ENCODE measurements around the gene PROB1. TPM values are rescaled to one million over a fixed set of nuclear protein-coding genes. Genes with fewer than 3 reads are reported as not detected.

Gene PROB1
- total and polyA plus RNA-seq, 2 of the 13 experiments (the other 11 are each of a cell fraction or from before 2014, with no cell fraction given), result 0.69 to 1.1 TPM

- no peak for ATAC-seq
- H4K20me1 ChIP-seq (ENCODE audit: insufficient read depth, low read length), result no peaks in the 10 kb centered on the region
- no peaks in the 10 kb centered on the region for H3K79me2 ChIP-seq (ENCODE audit: insufficient read depth, low read length)
- POLR2A ChIA-PET, result no interaction called here
- TF ChIP-seq BCL6 (CRISPR knock-in tag; IDR thresholded peaks at IDR 0.05) (no peak), ZNF781 (CRISPR knock-in tag; IDR thresholded peaks at IDR 0.05; ENCODE audit: borderline replicate concordance, not compliant biosample characterization) (no peak), TAF15 (IDR thresholded peaks at IDR 0.05; ENCODE audit: low read depth, low read length, poor library complexity, severe bottlenecking) (no peak), ZNF766 (CRISPR knock-in tag; IDR thresholded peaks at IDR 0.05; ENCODE audit: borderline replicate concordance) (no peak), DRAP1 (CRISPR knock-in tag; IDR thresholded peaks at IDR 0.05) (no peak)
- no peak for DNase-seq (ENCODE audit: low spot score)
- WGBS (ENCODE audit: low lambda C conversion rate), result 97% methylated on average over 1 of the region's 1 CpG
- intact Hi-C loops (cut with micrococcal nuclease; ENCODE audit: unreplicated experiment) (no loop called here), in situ Hi-C loops (cut with HindIII; ENCODE audit: extremely low pct_ligation_motif_present, low pct_unique_long_range_greater_than_20kb) (no loop called here)
- no peak overlapping the region for H3K4me3 ChIP-seq (replicated peaks in 1 of 3; ENCODE audit: insufficient read depth in 1 of 3, low read depth in 2 of 3, low read length in 3 of 3)
- BruUV-seq (replicated peaks), result no TSS peak
- H3K27ac ChIP-seq (ENCODE audit: extremely low read length, insufficient read depth, low read length), result no peak overlapping the region
- no peak overlapping the region for H2AFZ ChIP-seq (ENCODE audit: low read length)
- H3K4me1 ChIP-seq (ENCODE audit: insufficient read depth, low read length), result peaks cover 39% of the 10 kb centered on the region
- H3K9ac ChIP-seq (ENCODE audit: insufficient read depth, low read depth, low read length), result no peak overlapping the region
- no peak for FAIRE-seq
- no peaks in the 10 kb centered on the region for H3K9me3 ChIP-seq (ENCODE audit: low read length)
- peaks cover 0 to under 1% of the 10 kb centered on the region in 2 experiments; a peak in 3 of 5 replicates for H3K36me3 ChIP-seq (replicated peaks in 1 of 2; ENCODE audit: control insufficient read depth in 1 of 2, insufficient read depth in 2 of 2, low read length in 2 of 2)
- H3K4me2 ChIP-seq (ENCODE audit: low read depth, low read length), result no peak overlapping the region
- CTCF ChIA-PET (ENCODE audit: low intra/inter-chr PET ratio, low total read pairs), result no interaction called here
- no peaks in the 10 kb centered on the region for H3K27me3 ChIP-seq (ENCODE audit: control insufficient read depth in 1 of 2, insufficient read depth in 2 of 2, low read length in 2 of 2)
Measured at GRCh38 chr5:139418793-139419192, 23.9 kb upstream of the PROB1 start.

GRCh38 chr5:139417214-139417613 lies 22.3 kb upstream of the PROB1 start:
- no peaks in the 10 kb centered on the region for H3K27me3 ChIP-seq (ENCODE audit: control insufficient read depth in 1 of 2, insufficient read depth in 2 of 2, low read length in 2 of 2)
- peaks cover 39% of the 10 kb centered on the region for H3K4me1 ChIP-seq (ENCODE audit: insufficient read depth, low read length)
- no peak overlapping the region for H3K4me3 ChIP-seq (replicated peaks in 1 of 3; ENCODE audit: insufficient read depth in 1 of 3, low read depth in 2 of 3, low read length in 3 of 3)
- peak overlapping the region; percentile 24 for H3K27ac ChIP-seq (ENCODE audit: extremely low read length, insufficient read depth, low read length)
- in situ Hi-C loops (cut with HindIII; ENCODE audit: extremely low pct_ligation_motif_present, low pct_unique_long_range_greater_than_20kb) (no loop called here), intact Hi-C loops (cut with micrococcal nuclease; ENCODE audit: unreplicated experiment) (no loop called here)
- ATAC-seq, result no peak
- H2AFZ ChIP-seq (ENCODE audit: low read length), result no peak overlapping the region
- peak overlapping the region; percentile 37 for H3K4me2 ChIP-seq (ENCODE audit: low read depth, low read length)
- H3K9me3 ChIP-seq (ENCODE audit: low read length), result no peaks in the 10 kb centered on the region
- no peaks in the 10 kb centered on the region for H4K20me1 ChIP-seq (ENCODE audit: insufficient read depth, low read length)
- no peak for DNase-seq (ENCODE audit: low spot score)
- 72% methylated on average over 4 of the region's 4 CpGs for WGBS (ENCODE audit: low lambda C conversion rate)
- H3K36me3 ChIP-seq (replicated peaks in 1 of 2; ENCODE audit: control insufficient read depth in 1 of 2, insufficient read depth in 2 of 2, low read length in 2 of 2), result no peaks in the 10 kb centered on the region; a peak in 1 of 5 replicates
- BruUV-seq (replicated peaks), result no TSS peak
- peak; percentile 43 for FAIRE-seq
- CTCF ChIA-PET (ENCODE audit: low intra/inter-chr PET ratio, low total read pairs), result no interaction called here
- H3K9ac ChIP-seq (ENCODE audit: insufficient read depth, low read depth, low read length), result no peak overlapping the region
- POLR2A ChIA-PET, result interaction anchor here (1.0 kb wide), 1 partner anchor 86 kb away, joined by 3 read pairs; no protein-coding TSS in a partner anchor
- no peaks in the 10 kb centered on the region for H3K79me2 ChIP-seq (ENCODE audit: insufficient read depth, low read length)
- TF ChIP-seq ZBTB34 (CRISPR knock-in tag; IDR thresholded peaks at IDR 0.05) (no peak), MEF2D (CRISPR knock-in tag; IDR thresholded peaks at IDR 0.05) (peak; percentile 93), MAZ (IDR thresholded peaks at IDR 0.05; ENCODE audit: borderline replicate concordance, low read depth, low read length) (no peak), MAZ (CRISPR knock-in tag; IDR thresholded peaks at IDR 0.05; ENCODE audit: low read depth) (no peak), DMTF1 (CRISPR knock-in tag; IDR thresholded peaks at IDR 0.05) (no peak), EZH2 (conservative IDR thresholded peaks at IDR 0.05; ENCODE audit: low read depth, low read length) (no peak), SOX6 (IDR thresholded peaks at IDR 0.05) (no peak), SOX6 (CRISPR knock-in tag; IDR thresholded peaks at IDR 0.05) (0 out of 2 replicates have a peak, but pooled peaks have one; percentile 23), HNF4A (CRISPR knock-in tag; IDR thresholded peaks at IDR 0.05) (0 out of 2 replicates have a peak, but pooled peaks have one; percentile 13), ZNF572 (CRISPR knock-in tag; IDR thresholded peaks at IDR 0.05) (no peak), THYN1 (CRISPR knock-in tag; IDR thresholded peaks at IDR 0.05; ENCODE audit: borderline replicate concordance, low read depth) (no peak)
